Osteoblast (primary cell): ENCODE results near the gene MACROH2A2. TPM values are rescaled to one million over a fixed set of nuclear protein-coding genes. Genes with fewer than 3 reads are reported as not detected.

Source experiments
- DNase-seq: peaks from one replicate; pipeline ENCODE4 v3.0.0; 2011; ENCODE audit warnings: low spot score, mixed read lengths; ENCODE audit not compliant: insufficient read length; ENCODE audit errors: missing footprints
- H2AFZ ChIP-seq: 2 replicates; pipeline ENCODE4 v1.6.0; 2011; ENCODE audit warnings: mild to moderate bottlenecking, low read length
- H3K27ac ChIP-seq: 2 replicates; pipeline ENCODE4 v1.5.1; 2011; ENCODE audit warnings: mild to moderate bottlenecking, low read depth, low read length, moderate library complexity
- H3K27me3 ChIP-seq: 2 replicates; pipeline ENCODE4 v1.6.0; 2012; ENCODE audit warnings: mild to moderate bottlenecking, control low read depth, inconsistent platforms, low read length, moderate library complexity; ENCODE audit not compliant: insufficient read depth
- H3K36me3 ChIP-seq: 2 replicates; pipeline ENCODE4 v1.5.1; 2011; ENCODE audit warnings: mild to moderate bottlenecking, low read length, control low read depth, moderate library complexity; ENCODE audit not compliant: insufficient read depth
- H3K4me1 ChIP-seq: 2 replicates; pipeline ENCODE4 v1.5.1; 2011; ENCODE audit warnings: mild to moderate bottlenecking, low read length, control low read depth, moderate library complexity; ENCODE audit not compliant: insufficient read depth
- H3K4me2 ChIP-seq: 2 replicates; pipeline ENCODE4 v1.6.0; 2011; ENCODE audit warnings: mild to moderate bottlenecking, low read length; ENCODE audit not compliant: insufficient read depth
- H3K4me3 ChIP-seq: fragments of 200-600 bp; sonication (generic); 3 replicates; pipeline ENCODE4 v1.5.1; 2012; ENCODE audit warnings: mild to moderate bottlenecking, low read length, inconsistent platforms; ENCODE audit not compliant: insufficient read depth
- H3K79me2 ChIP-seq: 2 replicates; pipeline ENCODE4 v1.6.0; 2012; ENCODE audit warnings: mild to moderate bottlenecking, low read length, control low read depth, inconsistent platforms; ENCODE audit not compliant: insufficient read depth
- H3K9me3 ChIP-seq: 2 replicates; pipeline ENCODE4 v1.5.1; 2011; ENCODE audit warnings: low read depth, low read length, control low read depth
- H4K20me1 ChIP-seq: 2 replicates; pipeline ENCODE4 v1.6.0; 2012; ENCODE audit warnings: mild to moderate bottlenecking, low read length, control low read depth; ENCODE audit not compliant: insufficient read depth
- total RNA-seq: library from RNA; depleted of rRNA; stranded (reverse); fragments of >200 nt; gene quantifications from 2 replicates; pipeline ENCODE4 v1.2.3, GENCODE V29; 2012
- TF ChIP-seq, protein P1 (sequence below): IDR thresholded peaks from 2 replicates; pipeline ENCODE4 v1.5.1; 2011; ENCODE audit warnings: mild to moderate bottlenecking, low read depth, low read length, moderate library complexity; ENCODE audit errors: extremely low read depth

The MACROH2A2 gene
- total RNA-seq, 1 donor, result 13.8 TPM

DNA sequence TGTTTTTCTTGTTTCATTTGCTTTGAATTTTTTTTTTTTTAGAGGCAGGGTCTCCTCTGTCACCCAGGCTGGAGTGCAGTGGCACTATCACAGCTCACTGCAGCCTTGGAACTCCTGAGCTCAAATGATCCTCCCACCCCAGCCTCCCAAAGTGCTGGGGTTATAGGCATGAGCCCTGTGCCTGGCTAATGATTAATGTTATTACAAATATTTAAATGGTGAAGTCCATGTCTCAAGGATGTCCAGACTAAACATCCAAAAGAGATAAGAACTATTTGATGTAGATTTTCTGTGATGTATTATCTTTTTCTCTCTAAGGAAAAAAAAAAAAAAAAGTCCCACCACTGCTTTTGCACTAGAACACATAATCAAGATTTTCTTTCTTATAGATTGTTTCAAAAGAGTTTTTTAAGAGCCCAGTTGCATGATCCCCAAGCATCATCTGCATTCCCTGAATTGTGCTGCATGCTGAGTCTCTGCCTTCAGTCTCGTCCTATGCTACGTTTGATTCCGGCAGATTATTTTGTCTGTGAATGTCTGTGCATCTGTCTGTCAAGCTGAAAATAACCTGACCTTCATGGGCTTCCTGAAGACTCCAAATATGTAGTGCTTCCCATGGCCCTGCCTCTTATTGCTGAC lies 33.4 kb downstream of the MACROH2A2 start:
- H4K20me1 ChIP-seq, result no peaks in the 10 kb centered on the region
- no peak overlapping the region for H3K4me2 ChIP-seq
- H3K9me3 ChIP-seq, result no peaks in the 10 kb centered on the region
- no peak for DNase-seq
- no peaks in the 10 kb centered on the region for H3K4me1 ChIP-seq
- no peak overlapping the region for H2AFZ ChIP-seq
- H3K27ac ChIP-seq, result no peak overlapping the region
- H3K79me2 ChIP-seq, result no peaks in the 10 kb centered on the region
- no peaks in the 10 kb centered on the region for H3K27me3 ChIP-seq
- TF ChIP-seq, protein P1, sequence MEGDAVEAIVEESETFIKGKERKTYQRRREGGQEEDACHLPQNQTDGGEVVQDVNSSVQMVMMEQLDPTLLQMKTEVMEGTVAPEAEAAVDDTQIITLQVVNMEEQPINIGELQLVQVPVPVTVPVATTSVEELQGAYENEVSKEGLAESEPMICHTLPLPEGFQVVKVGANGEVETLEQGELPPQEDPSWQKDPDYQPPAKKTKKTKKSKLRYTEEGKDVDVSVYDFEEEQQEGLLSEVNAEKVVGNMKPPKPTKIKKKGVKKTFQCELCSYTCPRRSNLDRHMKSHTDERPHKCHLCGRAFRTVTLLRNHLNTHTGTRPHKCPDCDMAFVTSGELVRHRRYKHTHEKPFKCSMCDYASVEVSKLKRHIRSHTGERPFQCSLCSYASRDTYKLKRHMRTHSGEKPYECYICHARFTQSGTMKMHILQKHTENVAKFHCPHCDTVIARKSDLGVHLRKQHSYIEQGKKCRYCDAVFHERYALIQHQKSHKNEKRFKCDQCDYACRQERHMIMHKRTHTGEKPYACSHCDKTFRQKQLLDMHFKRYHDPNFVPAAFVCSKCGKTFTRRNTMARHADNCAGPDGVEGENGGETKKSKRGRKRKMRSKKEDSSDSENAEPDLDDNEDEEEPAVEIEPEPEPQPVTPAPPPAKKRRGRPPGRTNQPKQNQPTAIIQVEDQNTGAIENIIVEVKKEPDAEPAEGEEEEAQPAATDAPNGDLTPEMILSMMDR, result no peak
- H3K4me3 ChIP-seq, result no peak overlapping the region
- H3K36me3 ChIP-seq, result no peaks in the 10 kb centered on the region

DNA sequence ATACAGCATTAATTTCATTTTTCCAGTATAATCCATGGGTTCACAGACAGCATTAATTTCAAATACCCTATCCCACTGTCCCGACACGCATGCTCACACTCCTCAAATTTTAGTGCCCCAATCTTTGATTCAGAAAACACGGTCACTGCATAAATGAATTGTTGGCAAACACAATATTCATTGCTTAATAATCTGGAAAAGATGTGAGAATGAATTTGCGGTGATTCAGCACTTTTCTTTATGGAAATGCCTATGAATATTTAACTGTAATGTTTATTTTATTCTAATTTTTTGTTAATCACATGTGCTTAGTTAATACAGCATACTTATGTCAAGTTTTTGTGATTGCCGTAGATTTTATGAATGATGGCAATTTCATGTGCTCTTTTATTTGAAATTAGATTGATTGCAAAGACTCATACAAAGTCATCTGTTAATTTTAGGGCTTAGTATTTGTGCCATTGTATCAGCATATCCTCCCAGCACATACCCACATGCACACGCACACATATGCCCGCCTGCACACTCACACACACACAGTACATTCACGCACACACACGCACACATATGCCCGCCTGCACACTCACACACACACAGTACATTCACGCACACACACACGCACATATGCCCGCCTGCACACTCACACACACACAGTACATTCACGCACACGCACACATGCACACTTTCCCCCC lies 35.1 kb downstream of the MACROH2A2 start:
- H4K20me1 ChIP-seq, result no peaks in the 10 kb centered on the region

DNA sequence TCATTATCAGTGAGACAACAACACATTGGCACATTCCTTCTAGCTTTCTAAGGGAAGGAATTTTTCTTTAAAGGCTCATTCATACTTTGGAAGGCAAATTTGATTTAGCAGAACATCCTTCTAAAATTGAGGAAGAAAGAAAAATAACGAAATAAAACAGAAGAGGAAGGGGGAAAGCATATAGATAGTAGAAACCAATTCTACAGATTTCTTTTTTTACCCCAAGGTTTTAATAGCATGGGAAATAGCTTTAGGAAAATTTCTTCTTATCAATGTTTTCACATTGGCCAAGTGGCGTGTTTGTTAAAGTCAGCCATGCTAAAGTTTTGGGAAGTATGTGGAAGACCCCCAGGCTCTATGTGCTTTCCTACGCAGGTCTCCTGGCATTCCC lies 35.7 kb downstream of the MACROH2A2 start:
- no peak overlapping the region for H2AFZ ChIP-seq
- H3K79me2 ChIP-seq, result no peaks in the 10 kb centered on the region
- no peaks in the 10 kb centered on the region for H3K9me3 ChIP-seq
- H3K27ac ChIP-seq, result no peak overlapping the region
- H3K4me2 ChIP-seq, result no peak overlapping the region
- TF ChIP-seq, protein P1, result no peak
- DNase-seq, result no peak
- H3K27me3 ChIP-seq, result no peaks in the 10 kb centered on the region
- H4K20me1 ChIP-seq, result no peaks in the 10 kb centered on the region
- no peak overlapping the region for H3K4me3 ChIP-seq
- no peaks in the 10 kb centered on the region for H3K4me1 ChIP-seq
- H3K36me3 ChIP-seq, result peaks cover 1% of the 10 kb centered on the region

More for the DNA sequence above, 35.1 kb downstream of the MACROH2A2 start:
- no peaks in the 10 kb centered on the region for H3K9me3 ChIP-seq
- no peak overlapping the region for H3K4me3 ChIP-seq
- H3K4me2 ChIP-seq, result no peak overlapping the region
- H3K27ac ChIP-seq, result no peak overlapping the region
- H3K27me3 ChIP-seq, result no peaks in the 10 kb centered on the region
- DNase-seq, result no peak
- H3K4me1 ChIP-seq, result no peaks in the 10 kb centered on the region
- H2AFZ ChIP-seq, result no peak overlapping the region
- H3K79me2 ChIP-seq, result no peaks in the 10 kb centered on the region
- H3K36me3 ChIP-seq, result no peaks in the 10 kb centered on the region
- TF ChIP-seq, protein P1, result no peak

DNA sequence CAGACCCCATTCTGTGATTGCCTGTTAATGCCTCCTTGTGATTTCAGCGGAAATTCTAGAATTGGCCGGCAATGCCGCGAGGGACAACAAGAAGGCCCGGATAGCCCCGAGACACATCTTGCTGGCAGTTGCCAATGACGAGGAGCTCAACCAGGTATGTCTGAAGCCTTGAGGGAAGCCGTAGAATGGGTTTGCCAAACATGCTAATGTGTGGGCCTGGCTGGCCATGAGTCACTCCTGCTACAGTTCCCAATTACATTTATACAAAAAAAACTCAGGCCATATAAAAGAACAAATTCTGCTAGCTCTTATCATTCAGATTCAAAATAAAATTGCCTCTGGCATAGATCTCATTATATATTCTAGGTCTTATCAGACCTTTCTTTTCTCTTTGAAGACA lies 37.4 kb downstream of the MACROH2A2 start:
- Histone ChIP-seq H3K27me3 (no peaks in the 10 kb centered on the region), H3K79me2 (no peaks in the 10 kb centered on the region), H3K4me3 (no peak overlapping the region), H3K9me3 (no peaks in the 10 kb centered on the region), H2AFZ (no peak overlapping the region), H3K4me2 (no peak overlapping the region), H3K27ac (no peak overlapping the region), H3K36me3 (peaks cover 11% of the 10 kb centered on the region), H4K20me1 (no peaks in the 10 kb centered on the region), H3K4me1 (no peaks in the 10 kb centered on the region)
- no peak for DNase-seq
- TF ChIP-seq, protein P1, result no peak
